MCF 10A (cell line): Measurements from ENCODE around the gene RELN. TPM values are rescaled to one million over a fixed set of nuclear protein-coding genes. Genes with fewer than 3 reads are reported as not detected.

ENCODE experiments used
- BruUV-seq: library from RNA; stranded (reverse); fragments of 400-500 nt; replicated peaks from 2 replicates; lab custom pipeline; 2021; lab: Mats Ljungman, UMichigan
- CTCF ChIA-PET: fragments of 300-600 bp; sonication (Branson Sonifier 250); formaldehyde crosslinking; extraction: SDS; loops from one replicate; lab custom pipeline; 2021; ENCODE audit warnings: antibody characterized with exemption, inconsistent platforms; lab: Yijun Ruan, JAX
- POLR2A ChIA-PET: fragments of 300-600, 350-650 bp; sonication (Branson Sonifier 250); formaldehyde crosslinking; extraction: SDS; loops from one replicate; lab custom pipeline; 2020; ENCODE audit warnings: antibody characterized with exemption, inconsistent platforms; lab: Yijun Ruan, JAX
- DNase-seq: peaks from one replicate; pipeline ENCODE4 v3.0.0-alpha.2; 2018; ENCODE audit not compliant: unreplicated experiment
- H3K27ac Mint-ChIP-seq: one replicate; pipeline ENCODE4 v1.8.0; 2022; ENCODE audit warnings: mild to moderate bottlenecking, low read depth, mixed read lengths; ENCODE audit not compliant: unreplicated experiment
- H3K27me3 Mint-ChIP-seq: one replicate; pipeline ENCODE4 v1.8.0; 2022; ENCODE audit warnings: mixed read lengths; ENCODE audit not compliant: insufficient read depth, unreplicated experiment
- H3K36me3 Mint-ChIP-seq: one replicate; pipeline ENCODE4 v1.8.0; 2022; ENCODE audit warnings: mild to moderate bottlenecking, moderate library complexity, mixed read lengths; ENCODE audit not compliant: insufficient read depth, unreplicated experiment
- H3K4me1 Mint-ChIP-seq: one replicate; pipeline ENCODE4 v1.8.0; 2022; ENCODE audit warnings: mixed read lengths; ENCODE audit not compliant: insufficient read depth, unreplicated experiment
- H3K4me3 Mint-ChIP-seq: one replicate; pipeline ENCODE4 v1.8.0; 2022; ENCODE audit warnings: mild to moderate bottlenecking, moderate library complexity, mixed read lengths; ENCODE audit not compliant: unreplicated experiment
- H3K9me3 Mint-ChIP-seq: one replicate; pipeline ENCODE4 v1.8.0; 2022; ENCODE audit warnings: mixed read lengths; ENCODE audit not compliant: unreplicated experiment
- intact Hi-C: fragments of 100-400 bp; cut with micrococcal nuclease; formaldehyde crosslinking; loops from 2 replicates; pipeline ENCODE4 v1.14.1; 2022
- total RNA-seq: library from RNA; stranded (reverse); gene quantifications from 2 replicates; pipeline ENCODE4 v1.2.3, GENCODE V29; 2022
- TF ChIP-seq, protein P1 (sequence below): fragments of 200-600 bp; IDR thresholded peaks from one replicate; pipeline ENCODE4 v1.8.0; 2022; ENCODE audit warnings: antibody characterized with exemption, mild to moderate bottlenecking; ENCODE audit not compliant: unreplicated experiment

Gene RELN
- total RNA-seq, 1 experiment from 2014 or later = not detected

DNA sequence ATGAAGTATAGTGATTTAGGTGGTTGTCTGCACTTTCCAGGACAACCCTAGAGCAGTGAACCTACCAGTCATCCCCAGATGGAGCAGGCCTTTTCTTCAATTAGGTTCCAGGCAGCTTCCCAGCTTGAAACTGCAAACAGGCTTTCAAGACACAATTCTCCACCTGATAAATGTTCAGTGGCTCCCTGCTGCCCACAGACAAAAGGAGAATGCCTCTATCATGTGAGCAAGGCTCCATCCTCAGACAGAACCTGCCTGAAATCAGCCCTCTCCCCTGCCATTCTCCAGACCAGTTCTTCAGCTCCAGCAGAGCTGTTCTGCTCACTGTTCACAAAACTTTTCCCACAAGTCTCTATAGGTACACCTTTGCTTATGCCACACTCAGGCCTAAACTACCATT is 22.1 kb downstream of the RELN start:
- intact Hi-C loops = no loop called here
- Mint-ChIP-seq H3K27me3 (peaks cover 47% of the 10 kb centered on the region), H3K4me3 (no peak overlapping the region), H3K4me1 (no peaks in the 10 kb centered on the region), H3K9me3 (no peaks in the 10 kb centered on the region), H3K27ac (no peak overlapping the region), H3K36me3 (no peaks in the 10 kb centered on the region)
- CTCF ChIA-PET = no interaction called here
- POLR2A ChIA-PET = interaction anchor here (0.7 kb wide), 1 partner anchor 828 kb away, joined by 3 read pairs; no protein-coding TSS in a partner anchor
- TF ChIP-seq, protein P1, sequence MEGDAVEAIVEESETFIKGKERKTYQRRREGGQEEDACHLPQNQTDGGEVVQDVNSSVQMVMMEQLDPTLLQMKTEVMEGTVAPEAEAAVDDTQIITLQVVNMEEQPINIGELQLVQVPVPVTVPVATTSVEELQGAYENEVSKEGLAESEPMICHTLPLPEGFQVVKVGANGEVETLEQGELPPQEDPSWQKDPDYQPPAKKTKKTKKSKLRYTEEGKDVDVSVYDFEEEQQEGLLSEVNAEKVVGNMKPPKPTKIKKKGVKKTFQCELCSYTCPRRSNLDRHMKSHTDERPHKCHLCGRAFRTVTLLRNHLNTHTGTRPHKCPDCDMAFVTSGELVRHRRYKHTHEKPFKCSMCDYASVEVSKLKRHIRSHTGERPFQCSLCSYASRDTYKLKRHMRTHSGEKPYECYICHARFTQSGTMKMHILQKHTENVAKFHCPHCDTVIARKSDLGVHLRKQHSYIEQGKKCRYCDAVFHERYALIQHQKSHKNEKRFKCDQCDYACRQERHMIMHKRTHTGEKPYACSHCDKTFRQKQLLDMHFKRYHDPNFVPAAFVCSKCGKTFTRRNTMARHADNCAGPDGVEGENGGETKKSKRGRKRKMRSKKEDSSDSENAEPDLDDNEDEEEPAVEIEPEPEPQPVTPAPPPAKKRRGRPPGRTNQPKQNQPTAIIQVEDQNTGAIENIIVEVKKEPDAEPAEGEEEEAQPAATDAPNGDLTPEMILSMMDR = no peak
- no peak for DNase-seq
- BruUV-seq = no TSS peak

GRCh38 chr7:103966593-103967277 is 22.7 kb downstream of the RELN start:
- H3K4me3 Mint-ChIP-seq = no peak overlapping the region
- no TSS peak for BruUV-seq
- H3K36me3 Mint-ChIP-seq = no peaks in the 10 kb centered on the region
- no peak for DNase-seq
- ChIA-PET CTCF (no interaction called here), POLR2A (no interaction called here)
- TF ChIP-seq, protein P1 = no peak
- no peaks in the 10 kb centered on the region for H3K4me1 Mint-ChIP-seq
- intact Hi-C loops = no loop called here
- H3K27me3 Mint-ChIP-seq = peaks cover 49% of the 10 kb centered on the region
- H3K9me3 Mint-ChIP-seq = no peaks in the 10 kb centered on the region
- H3K27ac Mint-ChIP-seq = no peak overlapping the region

- DNase-seq = no peak
- ChIA-PET CTCF (no interaction called here), POLR2A (no interaction called here)
- intact Hi-C loops = no loop called here
- Mint-ChIP-seq H3K9me3 (no peaks in the 10 kb centered on the region), H3K4me1 (no peaks in the 10 kb centered on the region), H3K27me3 (peaks cover 74% of the 10 kb centered on the region), H3K36me3 (no peaks in the 10 kb centered on the region), H3K4me3 (no peak overlapping the region), H3K27ac (no peak overlapping the region)
- BruUV-seq = no TSS peak
- TF ChIP-seq, protein P1 = no peak
Observed at GRCh38 chr7:103964269-103964668, 25.2 kb downstream of the RELN start.

DNA sequence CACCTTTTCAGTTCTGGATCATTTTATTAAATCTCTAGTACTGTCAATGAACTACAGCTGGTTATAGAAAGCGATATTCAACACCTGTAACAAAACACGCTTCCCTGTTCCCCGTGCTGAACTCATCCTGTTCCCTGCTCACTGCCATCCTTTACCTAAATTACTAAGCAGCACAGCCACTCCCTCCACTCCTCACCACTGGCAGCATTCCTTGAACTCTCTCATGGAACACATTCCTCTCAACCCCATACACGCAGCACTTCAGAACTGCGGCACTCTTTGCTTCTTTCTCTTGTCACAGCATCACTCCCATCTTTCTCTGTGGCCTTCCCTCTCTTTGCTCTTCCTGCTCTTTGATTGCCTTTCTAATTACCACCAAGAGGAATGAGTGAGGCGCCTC is 27.4 kb downstream of the RELN start:
- Mint-ChIP-seq H3K9me3 (no peaks in the 10 kb centered on the region), H3K4me1 (no peaks in the 10 kb centered on the region), H3K27me3 (peaks cover 82% of the 10 kb centered on the region), H3K27ac (no peak overlapping the region), H3K36me3 (no peaks in the 10 kb centered on the region), H3K4me3 (no peak overlapping the region)
- intact Hi-C loops = no loop called here
- DNase-seq = no peak
- ChIA-PET CTCF (no interaction called here), POLR2A (no interaction called here)
- BruUV-seq = no TSS peak
- TF ChIP-seq, protein P1 = no peak
